NCI-H526 treated with DMSO at 0.1 percent for 48 hours (cell line): ENCODE measurements around the gene HPSE.
"Not testable (repeated sequence)": the region's sequence is repeated elsewhere in the genome, so short reads cannot be mapped to it uniquely, and the experiment has no call there.

Experiments used
- DNase-seq: peaks from one replicate; lab custom pipeline; 2025; lab: John Stamatoyannopoulos, UW

Gene HPSE

DNA sequence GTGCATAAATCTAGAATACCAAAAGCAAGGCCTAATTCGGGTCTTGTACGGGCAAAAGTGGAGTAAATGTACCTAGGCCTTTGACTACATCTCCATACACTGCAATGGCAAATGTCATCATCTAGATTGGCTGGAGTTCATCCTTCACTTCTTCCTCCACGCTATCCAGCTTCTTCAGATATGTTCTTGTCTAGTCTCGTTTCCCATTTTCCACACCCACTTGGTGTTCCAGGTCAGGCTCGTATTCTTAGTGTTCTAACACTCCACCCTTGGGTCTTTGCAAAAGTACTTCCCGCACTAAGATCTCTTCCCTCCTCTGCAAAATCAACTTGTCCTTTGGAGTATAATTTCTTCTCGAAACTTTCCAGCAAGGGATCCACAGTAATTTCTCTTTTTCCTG is 51.5 kb downstream of the HPSE start:
- no peak for DNase-seq

GRCh38 chr4:83282049-83282535 is 52.6 kb downstream of the HPSE start:
- DNase-seq: no peak

GRCh38 chr4:83281307-83281706 is 53.3 kb downstream of the HPSE start:
- no peak for DNase-seq

DNA sequence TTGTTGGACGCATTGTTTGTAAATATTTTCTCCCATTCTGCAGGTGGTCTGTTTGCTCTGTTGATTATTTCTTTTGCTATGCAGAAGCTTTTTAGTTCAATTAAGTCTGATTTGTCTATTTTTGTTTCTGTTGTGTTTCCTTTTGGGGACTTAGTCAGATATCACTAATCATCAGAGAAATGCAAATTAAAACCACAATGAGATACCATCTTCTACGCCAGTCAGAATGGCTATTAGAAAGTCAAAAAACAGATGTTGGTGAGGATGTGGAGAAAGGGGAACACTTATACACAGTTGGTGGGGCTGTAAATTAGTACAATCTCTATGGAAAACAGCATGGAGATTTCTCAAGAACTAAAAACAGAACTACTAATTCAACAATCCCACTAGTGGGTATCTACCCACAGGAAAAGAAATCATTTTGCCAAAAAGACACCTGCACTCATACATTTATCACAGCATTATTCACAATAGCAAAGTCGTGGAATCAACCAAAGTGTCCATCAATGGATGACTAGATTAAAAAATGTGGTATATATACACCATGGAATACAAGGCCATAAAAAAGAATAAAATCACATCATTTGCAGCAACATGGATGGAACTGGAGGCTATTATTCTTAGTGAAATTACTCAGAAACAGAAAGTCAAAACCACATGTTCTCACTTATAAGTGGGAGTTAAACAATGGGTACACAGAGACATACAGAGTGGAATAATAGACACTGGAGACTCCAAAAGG is 58.2 kb downstream of the HPSE start:
- no peak for DNase-seq

GRCh38 chr4:83273926-83274325 is 60.7 kb downstream of the HPSE start:
- DNase-seq: not testable (repeated sequence)

GRCh38 chr4:83272900-83273299 is 61.7 kb downstream of the HPSE start:
- DNase-seq: no peak

DNA sequence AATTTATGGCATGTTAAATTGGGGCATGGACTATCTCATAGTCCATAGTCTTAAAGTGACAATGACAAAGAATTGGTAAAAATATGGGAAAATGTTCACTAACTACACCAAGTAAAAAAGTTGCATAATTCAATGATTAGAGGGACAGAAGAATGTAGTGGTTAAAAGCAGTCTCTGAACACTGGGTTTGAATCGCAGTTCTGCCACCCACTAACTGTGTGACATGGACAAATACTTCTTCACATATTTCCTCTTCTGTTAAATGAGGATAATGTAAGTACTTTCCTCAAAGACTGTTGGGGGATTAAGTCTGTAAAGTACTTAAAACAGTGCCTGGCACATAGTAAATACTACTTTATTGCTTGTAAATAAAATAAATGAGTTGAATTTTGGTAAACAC is 65.4 kb downstream of the HPSE start:
- no peak for DNase-seq

DNA sequence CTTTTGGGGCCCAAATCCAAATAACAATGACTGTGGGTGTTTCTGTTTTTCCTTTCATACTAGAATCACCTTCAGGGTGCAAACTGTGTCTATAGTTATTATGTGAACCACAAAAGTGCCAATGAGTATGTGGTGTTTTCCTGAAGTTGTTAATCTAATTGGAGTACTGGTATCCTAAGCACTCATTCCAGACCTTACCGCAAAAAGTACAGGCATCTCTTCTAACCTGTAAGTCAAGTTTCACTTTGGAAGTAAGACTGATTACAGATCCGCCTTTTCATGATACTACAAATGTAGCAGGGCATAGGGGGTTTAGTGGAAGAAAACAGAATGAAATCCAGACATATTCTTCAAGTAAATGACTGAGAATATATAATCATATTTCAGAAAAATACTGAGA is 66.2 kb downstream of the HPSE start:
- DNase-seq: no peak

DNA sequence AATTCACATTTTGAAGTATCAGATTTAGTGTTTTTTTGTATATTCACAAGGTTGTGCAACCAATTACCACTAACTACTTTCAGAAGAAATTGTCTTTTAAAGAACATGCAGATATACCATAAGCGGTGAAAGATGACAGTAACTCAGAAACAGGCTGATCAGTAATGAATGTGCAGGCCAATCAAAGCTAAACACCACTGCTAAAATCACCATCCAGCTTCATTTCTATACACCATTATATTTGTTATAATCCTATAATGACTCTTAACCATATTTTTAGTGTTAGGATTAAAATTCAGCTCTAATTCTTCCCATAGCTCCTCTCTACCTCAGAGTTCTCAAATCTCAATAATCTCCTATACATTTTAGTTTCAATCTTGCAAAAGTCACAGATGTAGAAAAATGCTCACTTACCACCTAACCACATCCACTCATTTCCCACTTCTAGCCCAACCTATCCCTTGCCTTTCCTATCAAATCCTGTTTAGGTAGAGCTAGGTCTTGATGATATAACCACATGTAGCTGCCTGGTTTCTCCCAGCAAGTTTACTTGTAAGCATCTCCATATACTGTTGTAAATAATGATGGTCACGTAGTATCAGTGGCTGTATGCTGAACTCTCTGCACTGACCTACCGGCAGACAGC is 66.7 kb downstream of the HPSE start:
- DNase-seq: no peak

- DNase-seq: no peak
Observed at GRCh38 chr4:83267121-83267829, 67.4 kb downstream of the HPSE start.

DNA sequence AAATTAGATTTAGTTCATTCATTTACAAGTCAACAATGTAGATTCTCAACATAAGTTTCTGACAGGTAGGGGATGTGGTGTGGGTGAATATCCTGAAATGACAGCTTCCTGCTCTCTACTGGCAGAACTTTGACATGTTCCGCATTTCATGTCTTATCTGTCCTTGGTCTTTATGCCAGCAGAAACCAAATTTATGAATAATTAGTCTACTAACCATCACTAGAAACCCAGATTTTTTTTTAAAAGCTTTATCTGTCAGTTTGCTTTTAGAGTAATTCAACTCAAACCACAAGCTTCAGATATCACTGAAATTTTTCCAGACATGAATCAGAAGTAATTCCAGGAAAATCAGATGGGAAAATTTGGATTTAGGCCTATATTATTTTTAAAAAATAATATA is 68.0 kb downstream of the HPSE start:
- no peak for DNase-seq

GRCh38 chr4:83263106-83263505 is 71.5 kb downstream of the HPSE start:
- no peak for DNase-seq

DNA sequence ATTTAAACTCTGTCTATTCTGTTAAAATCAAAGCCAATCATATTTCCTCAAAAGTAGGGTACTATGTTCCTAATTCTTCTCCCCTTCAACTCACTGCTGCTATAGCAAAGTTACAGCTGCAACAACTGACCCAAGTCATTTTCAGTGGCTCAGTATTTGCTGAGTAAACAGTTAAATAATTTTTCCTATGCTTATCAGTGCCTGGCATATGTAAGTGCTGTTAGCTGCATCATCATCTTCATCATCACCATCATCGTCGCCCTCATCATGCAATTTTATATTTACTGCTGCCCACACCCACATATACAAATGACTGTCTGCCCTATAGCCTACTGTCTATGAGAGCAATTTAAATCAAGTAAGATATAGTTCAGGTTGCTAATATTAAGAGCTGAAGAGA is 72.0 kb downstream of the HPSE start:
- DNase-seq: no peak

DNA sequence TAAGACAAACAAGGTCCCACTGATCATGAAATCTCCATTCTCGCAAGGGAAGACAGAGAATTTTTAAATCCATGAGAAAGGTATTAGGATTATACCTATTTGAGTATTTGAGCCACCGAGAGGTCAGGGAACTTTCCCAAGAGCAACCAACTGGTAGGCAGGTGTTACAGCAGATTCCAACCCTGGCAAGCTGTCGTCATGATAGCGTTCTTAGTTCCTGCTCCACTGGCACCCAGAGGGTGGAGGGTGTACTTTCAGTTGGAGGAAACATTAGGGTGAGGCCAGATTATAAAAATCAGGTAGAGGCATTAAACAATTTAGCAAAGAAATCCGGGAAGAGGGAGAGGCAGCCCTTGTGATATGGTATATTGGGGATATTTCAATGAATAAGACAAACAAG is 73.3 kb downstream of the HPSE start:
- no peak for DNase-seq

DNA sequence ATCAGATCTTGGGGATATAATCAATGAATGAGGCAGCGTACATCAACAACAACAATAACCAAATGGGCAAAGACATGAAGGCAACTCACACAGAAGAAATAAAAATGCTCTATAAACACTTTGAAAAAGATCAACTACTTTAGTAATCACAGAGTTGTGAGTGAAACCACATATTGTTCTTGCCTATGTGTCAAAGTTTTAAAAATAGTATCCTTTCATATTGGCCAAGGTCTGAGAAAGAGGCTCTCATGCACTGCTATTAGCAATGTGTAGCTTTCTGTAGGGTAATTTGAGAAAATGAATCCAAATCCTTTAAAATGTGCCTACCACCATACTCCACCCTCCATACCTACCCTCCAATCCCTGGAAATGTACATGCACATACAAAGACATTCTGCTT is 75.1 kb downstream of the HPSE start:
- DNase-seq: no peak

- no peak for DNase-seq
Observed at GRCh38 chr4:83258461-83258860, 76.2 kb downstream of the HPSE start.

- DNase-seq: no peak
Observed at GRCh38 chr4:83257811-83258210, 76.8 kb downstream of the HPSE start.

DNA sequence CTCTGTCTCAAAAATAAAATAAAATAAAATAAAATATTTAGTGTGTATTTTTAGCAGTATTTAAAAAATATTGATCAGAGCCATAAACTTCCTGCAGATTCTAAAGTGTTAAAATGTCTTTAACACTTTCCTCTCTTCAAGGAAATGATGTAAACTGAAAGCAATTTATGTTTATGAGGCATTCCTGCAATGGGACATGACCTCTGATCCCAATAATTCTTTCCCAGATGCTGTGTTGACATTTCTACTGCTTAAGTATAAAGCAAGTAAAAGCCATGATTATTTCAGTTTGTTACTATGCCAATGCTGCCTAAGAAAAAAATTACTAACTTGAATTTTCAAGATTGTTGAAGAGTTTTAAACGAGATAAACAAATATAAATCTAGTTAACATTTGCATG is 79.1 kb downstream of the HPSE start:
- no peak for DNase-seq

- DNase-seq: no peak
Observed at GRCh38 chr4:83252782-83253405, 81.8 kb downstream of the HPSE start.

GRCh38 chr4:83251447-83251830 is 83.2 kb downstream of the HPSE start:
- no peak for DNase-seq

DNA sequence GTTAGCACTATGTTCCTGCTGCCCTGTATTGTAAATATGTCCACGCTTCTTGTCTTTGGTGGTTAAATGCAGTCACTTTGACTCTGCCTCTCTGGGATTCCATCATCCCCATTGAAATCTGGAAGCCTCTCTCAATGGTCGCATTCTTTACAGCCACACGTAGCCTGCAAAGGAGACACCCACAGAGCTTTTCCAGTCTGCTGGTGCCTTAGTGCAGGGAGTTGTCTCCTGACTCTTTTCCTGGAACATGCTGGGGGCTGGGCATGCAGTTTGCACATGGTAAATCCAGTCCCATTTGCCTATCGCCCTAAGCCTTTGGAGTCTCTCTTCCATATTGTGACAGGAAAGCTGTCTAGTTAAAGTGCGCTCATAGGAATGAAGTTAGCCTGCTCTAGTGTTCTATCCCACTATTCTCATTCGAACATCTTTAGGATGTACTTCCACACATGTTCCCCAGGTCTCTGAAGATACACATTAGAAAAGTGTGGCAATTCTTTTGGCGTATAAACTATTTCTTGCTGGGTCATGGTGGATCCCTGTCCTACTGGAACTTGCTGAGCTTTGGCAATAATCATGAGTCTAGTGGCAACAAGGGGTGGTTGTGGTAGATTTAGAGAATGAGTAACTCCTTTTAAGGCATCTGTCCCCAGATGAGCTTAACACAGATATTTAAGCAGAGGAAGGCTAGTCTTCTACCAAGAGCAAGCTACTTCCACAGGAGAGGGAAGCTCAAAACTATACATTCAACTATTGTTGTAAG is 83.8 kb downstream of the HPSE start:
- no peak for DNase-seq

- peak; percentile 1 for DNase-seq
Observed at GRCh38 chr4:83248486-83248885, 86.2 kb downstream of the HPSE start.
